Activated CD8-positive, alpha-beta memory T cell treated with anti-CD3 and anti-CD28 coated beads, Interleukin-2, amount 50 U/mL, for 4 hours (primary cell): Measurements from ENCODE around the gene TMEM92.
A peak's percentile ranks its signal among the peaks of the same experiment; 100 is the strongest.

Experiments
- DNase-seq: peaks from one replicate; pipeline ENCODE4 v3.0.0-alpha.2; 2020

The TMEM92 gene

GRCh38 chr17:50274142-50274896 is at the start of gene TMEM92:
Gene TMEM92, plus strand, starts transcription at chr17:50274466. Its CDS starts 36 bp downstream, at chr17:50274502.
- peak; percentile 15 for DNase-seq

DNA sequence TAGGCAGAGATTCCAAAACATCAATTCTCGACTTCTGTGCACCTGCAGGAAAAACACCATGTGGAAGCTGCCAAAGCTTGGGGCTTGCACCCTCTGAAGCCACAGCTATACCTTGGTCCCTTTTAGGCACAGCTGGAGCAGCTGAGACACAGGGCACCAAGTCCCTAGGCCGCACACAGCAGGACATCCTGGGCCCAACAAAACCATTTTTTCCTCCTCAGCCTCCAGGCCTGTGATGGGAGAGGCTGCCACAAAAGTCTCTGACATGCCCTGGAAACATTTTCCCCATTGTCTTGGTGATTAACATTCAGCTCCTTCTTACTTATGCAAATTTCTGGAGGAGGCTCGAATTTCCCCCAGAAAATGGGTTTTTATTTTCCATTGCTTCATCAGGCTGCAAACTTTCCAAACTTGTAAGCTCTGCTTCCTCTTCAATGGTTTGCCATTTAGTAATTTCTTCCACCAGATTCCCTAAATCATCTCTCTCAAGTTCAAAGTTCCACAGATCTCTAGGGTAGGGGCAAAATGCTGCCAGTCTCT is 48.5 kb upstream of the TMEM92 start:
- no peak for DNase-seq

DNA sequence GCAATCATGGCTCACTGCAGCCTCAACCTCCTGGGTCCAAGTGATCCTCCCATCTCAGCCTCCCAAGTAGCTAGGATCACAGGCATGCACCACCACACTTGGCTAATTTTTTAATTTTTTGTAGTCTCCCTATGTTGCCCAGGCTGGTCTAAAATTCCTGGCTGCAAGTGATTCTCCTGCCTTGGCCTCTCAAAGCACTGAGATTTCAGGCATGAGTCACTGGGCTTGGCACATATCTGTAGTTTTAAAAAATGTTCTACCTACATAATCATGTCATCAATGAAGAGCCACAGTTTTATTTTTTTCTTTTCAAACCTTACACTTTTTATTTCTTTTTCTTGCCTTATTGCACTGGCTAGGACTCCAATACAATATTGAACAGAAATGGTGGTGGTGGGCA is 39.7 kb upstream of the TMEM92 start:
- no peak for DNase-seq

GRCh38 chr17:50237901-50238300 is 36.4 kb upstream of the TMEM92 start:
- DNase-seq: no peak

DNA sequence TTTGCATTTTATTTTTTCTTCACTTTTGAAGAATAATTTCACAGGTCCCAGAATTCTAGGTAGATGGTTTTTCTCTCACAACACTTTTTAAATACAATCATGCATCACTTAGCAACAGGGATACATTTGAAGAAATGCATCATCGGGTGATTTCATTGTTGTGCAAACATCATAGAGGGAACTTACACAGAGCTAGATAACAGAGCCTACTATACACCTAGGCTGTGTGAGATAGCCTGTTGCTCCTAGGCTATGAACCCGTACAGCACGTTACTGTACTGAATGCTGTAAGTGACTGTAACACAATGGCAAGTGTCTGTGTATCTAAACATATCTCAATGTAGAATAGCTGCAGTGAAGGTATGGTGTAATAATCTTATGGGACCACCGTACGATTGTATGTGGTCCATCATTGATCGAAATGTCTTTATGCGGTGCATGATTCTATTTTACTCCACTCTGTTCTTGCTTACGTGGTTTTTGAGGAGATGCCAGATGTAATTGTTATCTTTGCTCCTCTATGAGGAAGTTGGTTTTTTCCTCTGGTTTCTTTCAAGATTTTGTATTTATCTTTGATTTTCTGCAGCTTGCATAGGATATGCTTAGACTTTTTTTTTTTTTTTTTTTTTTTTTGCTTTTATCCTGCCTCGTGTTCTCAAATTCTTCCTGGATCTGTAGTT is 35.5 kb upstream of the TMEM92 start:
- no peak for DNase-seq

DNA sequence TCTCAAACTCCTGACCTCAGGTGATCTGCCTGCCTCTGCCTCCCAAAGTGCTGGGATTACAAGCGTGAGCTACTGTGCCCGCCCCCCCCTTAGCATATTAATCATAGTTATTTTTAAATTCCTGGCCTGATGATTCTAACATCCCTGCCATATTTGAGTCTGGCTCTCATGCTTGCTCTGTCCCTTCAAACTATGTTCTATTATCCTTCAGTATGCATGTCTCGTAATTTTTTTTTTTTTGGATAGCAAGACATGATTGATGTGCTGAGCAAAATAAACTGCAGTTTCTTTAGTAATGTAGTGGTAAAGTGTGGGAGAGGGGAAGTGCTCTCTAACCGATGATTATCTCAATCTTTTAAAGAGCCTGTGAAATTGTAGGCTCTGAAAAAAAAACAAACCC is 34.3 kb upstream of the TMEM92 start:
- no peak for DNase-seq

DNA sequence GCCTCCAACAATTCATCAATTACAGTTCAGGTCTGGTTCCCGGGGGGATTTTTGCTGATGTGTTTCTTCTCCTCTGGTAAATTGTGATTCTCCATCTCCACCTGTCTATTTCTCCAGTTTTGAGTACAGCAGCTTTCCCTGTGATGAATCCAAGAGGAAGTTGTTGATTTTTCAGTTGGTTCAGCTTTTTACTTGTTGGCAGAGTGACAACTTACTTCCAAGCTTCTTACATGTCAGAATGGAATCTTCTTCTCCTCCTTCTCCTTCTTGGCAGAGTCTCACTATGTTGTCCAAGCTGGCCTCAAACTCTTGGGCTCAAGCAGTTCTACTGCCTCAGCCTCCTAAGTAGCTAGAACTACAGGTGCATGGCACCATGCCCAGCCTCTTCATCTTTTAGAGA is 33.4 kb upstream of the TMEM92 start:
- DNase-seq: no peak

DNA sequence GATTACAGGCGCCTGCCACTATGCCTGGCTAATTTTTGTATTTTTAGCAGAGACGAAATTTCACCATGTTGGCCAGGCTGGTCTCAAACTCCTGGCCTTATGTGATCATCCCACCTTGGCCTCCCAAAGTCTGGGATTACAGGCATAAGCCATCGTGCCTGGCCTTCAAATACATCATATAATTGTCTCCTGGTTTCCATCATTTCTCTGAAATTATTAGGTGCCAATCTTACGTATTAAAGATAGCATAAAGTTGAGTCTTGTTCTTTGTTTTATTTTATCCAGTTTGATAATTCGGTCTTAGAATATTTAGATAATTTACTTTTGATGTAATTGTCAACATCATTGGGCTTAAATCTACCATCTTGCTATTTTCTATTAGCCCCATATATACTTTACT is 32.8 kb upstream of the TMEM92 start:
- DNase-seq: no peak

GRCh38 chr17:50244771-50245170 is 29.5 kb upstream of the TMEM92 start:
- no peak for DNase-seq

DNA sequence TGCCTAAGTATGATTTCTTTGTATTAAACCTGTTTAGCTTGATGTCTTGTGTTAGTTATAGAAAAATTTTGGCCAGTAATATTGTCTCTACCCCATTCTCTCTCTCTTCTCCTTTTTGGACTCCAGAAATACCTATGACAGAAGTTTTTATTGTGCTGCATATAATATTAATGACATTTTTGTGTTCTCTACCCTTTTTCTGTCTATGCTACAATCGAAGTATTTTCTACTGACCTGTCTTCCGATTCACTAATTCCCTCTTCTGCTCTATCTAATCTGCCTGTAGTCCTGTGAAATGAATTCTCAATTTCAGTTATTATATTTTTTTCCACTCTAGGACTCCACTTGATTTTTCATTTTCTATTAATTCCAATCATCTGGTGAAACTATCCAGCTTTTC is 26.0 kb upstream of the TMEM92 start:
- no peak for DNase-seq

DNA sequence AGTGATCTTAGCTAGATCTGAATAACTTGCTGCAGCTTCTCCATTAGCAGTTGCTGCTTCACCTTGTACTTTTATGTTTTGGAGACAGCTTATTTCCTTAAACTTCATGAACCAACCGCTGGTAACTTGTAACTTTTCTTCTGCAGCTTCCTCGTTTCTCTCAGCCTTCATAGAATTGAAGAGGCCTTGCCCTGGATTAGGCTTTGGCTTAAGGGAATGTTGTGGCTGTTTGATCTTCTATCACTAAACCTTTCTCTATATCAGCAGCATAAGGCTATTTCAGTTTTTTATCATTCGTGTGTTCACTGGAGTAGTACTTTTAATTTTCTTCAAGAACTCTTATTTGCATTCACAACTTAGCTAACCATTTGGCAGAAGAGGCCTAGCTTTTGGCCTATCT is 21.5 kb upstream of the TMEM92 start:
- no peak for DNase-seq

DNA sequence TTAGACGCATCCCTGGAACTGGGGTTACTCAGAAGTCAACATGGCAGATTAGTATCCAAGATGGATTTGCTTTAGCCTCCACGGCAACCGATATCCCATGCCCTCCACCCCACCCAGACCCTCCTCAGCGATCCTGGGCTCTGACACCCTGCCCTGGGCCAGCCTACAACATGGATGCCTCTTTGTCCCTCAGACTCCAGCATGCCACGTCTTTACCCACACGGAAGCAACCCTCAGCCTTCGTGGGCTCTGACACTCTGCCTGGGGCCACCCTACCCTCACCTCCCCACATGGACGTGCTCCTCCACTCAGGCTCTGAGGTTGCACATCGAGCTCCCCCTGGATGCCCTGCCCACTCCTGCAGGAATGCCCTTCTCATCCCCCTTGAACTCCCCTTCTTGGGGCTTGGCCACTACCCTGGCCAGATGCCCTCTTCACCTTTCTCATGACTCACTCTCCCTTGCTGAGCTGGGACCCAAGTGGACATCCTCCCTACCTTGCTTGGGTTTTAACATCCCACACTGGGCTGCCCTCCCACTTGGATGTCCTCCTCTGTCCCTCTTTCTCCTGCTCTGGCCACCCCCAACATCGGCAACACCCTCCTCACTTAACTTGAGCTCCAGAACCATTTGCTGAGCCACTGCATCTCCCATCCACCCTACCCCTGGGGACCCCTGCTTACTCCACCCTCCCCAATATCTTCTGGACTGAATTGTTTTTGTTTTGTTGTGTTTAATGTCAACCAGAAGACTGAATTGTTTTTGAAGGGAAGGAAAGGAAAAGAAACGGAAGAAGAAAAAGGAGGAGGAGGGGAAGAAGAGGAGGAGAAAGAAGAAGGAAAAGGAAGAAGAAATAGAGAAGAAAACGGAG is 18.3 kb upstream of the TMEM92 start:
- DNase-seq: no peak

DNA sequence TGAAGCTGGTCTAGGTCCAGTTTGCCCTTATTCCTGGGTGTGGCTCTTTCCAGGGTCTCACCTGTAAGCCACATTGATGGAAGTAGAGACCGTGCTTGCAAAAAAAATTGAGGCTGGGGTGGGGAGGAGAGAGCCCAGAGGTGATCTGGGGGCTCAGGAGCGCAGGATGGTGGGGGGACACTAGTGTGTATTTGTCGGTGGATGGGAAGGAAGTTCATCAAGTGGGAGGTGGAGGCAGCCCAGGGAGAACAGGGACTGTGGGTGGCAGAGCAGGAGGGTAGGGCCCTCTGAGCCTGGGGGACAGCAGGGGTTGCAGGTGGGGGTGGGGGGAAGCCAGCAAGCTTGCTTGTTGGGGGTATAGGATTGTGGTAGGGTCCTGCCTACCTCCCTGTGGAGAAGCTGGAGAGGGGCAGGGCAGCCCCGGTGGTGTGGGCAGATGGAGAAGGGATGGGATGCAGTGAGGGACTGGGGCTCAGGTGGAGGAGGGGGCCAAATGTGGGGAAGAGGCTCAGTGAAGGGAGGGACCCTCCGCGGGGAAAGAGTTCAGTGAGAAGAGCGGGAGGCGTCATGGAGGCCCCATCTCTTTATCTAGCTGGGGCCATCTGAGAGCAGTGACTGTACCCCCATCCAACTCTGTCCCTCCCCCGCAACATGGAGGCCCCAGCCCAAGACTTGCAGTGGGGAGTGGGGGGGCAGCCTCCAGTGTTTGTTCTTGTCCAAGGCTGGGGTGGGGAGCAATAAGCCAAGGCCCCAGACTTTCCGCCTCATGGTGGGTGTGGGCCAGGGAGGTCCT is 17.2 kb upstream of the TMEM92 start:
- DNase-seq: no peak

- no peak for DNase-seq
These were observed 16.5 kb upstream of the TMEM92 start for GRCh38 chr17:50257676-50258224.

GRCh38 chr17:50258647-50259476 is 15.4 kb upstream of the TMEM92 start:
- DNase-seq: no peak

DNA sequence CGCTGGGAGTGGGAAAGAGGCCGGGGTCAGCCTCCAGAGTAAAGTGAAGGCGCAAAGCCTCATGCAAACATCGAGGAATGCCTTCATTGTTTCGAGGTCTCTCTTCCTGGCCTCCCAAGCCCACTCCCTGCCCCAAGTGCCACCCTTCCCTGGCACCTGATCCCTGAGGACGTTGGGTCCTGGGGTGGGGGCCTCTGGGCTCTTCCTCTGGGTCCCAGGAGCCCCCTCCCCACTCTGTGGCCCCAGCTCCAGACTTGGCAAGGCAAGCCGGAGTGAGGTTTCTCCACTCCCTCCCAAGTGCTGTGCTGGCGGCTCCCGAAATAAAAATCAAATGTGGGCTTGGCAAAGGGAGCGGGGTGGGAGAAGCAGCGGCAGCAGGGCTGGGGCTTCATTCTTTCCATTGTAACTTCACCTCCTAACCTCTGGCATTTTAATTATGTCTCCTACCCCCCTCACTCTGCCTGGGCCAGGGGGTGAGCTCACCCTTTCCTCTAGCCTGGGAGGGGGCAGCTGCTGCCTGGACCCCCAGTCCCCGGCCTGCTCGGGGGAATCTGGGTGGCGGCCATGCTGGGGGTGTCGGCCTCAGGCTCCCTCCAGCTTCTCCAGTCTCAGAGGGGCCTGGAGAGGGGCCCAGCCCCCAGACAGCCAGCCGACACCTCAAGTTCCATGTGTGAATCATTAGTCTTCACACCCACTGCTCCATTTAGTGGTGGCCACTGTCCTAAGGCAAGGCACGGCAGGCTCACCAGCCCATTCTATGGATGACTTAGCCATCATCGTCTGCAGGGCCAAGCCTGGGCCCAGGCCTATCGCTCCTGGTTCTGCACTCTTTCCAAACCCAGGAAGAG is 14.6 kb upstream of the TMEM92 start:
- DNase-seq: no peak

DNA sequence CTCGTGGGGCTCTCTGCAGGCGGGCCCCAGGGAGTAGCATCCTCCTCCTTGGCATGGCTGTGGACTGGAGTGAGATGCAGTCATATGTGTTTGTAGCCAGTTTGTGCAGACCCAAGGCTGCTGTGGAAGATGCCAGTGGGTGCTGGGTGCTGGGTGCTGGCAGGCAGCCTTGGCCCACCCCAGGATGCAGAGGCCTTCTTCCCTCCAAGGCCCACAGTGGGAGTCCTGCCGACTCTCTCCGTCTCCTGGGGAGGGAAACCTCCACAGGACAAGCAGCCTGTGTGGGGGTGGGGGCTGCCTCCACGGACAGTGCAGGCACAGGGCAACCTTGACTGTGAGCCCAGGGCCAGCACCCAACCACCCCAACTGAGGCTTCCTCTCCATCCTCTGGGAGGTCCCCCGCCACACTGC is 13.8 kb upstream of the TMEM92 start:
- no peak for DNase-seq

DNA sequence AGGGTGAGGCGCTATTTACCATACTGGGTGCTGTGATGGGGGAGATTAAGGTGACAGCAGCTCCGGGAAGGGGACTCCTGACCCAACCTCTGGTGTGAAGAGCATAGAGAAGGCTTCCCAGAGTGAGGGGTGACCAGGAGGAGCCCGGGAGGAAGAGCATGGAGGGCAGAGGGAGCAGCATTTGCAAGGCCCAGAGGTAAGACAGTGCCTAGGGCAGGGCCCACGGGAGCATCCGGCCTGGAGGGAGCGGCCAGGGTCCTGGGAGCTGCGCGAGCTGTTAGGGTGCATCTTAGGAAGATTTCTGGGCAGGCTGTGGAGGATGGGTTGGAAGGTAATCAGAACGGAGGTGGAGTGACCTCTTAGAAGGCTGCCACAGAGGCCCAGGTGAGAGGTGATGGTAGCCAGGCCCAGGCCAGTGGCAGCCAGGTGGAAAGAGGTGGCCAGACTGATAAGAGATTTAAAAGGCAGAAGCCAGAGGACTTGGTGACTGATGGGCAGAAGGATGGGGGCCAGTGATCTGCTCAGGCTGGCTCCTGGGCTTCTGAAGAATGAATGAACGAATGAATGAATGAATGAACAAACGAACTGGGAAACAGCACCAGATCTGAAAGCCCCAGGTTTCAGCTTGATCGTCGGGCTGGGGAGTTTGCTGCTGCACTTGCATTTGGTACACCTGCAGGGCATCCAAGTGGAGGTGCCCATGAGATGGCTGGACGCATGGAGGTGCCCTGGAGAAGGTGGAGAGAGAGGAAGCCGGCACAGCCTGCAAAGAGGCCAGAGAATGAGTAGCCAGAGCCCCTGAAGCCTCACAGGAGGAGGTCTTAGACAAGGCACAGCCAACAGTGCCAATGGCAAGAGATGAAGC is 13.0 kb upstream of the TMEM92 start:
- DNase-seq: no peak
